Adrenal gland (tissue), 12 donors: ENCODE measurements around the gene NIPSNAP2. TPM values are rescaled to one million over a fixed set of nuclear protein-coding genes. Genes with fewer than 3 reads are reported as not detected.
"Not testable (repeated sequence)": the region's sequence is repeated elsewhere in the genome, so short reads cannot be mapped to it uniquely, and the experiment has no call there.

Experiments used
- DNase-seq, 7 donors: peaks; one replicate each; pipeline ENCODE4 v3.0.0-alpha.2; 2019 to 2020
- H3K27ac ChIP-seq, 5 donors: fragments of 200-600 bp; sonication (generic) in 4 of 5; 1 replicate in 3 of 5; 2 replicates in 2 of 5; pipeline versions ENCODE4 v1.5.1 to v1.8.0; 2016 to 2020; ENCODE audit warnings: mild to moderate bottlenecking in 1 of 5
- H3K27me3 ChIP-seq: fragments of 200-600 bp; 2 replicates; pipeline ENCODE4 v1.8.0; 2021
- H3K36me3 ChIP-seq, 2 donors: fragments of 200-600 bp; replicated peaks in 1 of 2; 1 replicate in 1 of 2; 2 replicates in 1 of 2; pipeline versions ENCODE4 v1.5.1 to v1.8.0; 2018 to 2022
- H3K4me1 ChIP-seq, 2 donors: fragments of 200-600 bp; replicated peaks in 1 of 2; 1 replicate in 1 of 2; 2 replicates in 1 of 2; pipeline versions ENCODE4 v1.5.1 to v1.8.0; 2018 to 2021
- H3K4me3 ChIP-seq, 4 donors: fragments of 200-600 bp; sonication (generic) in 3 of 4; one replicate each; pipeline ENCODE4 v1.5.1; 2016 to 2018
- H3K9me3 ChIP-seq, 3 donors: fragments of 200-600 bp; sonication (generic) in 1 of 3; replicated peaks in 1 of 3; 1 replicate in 2 of 3; 2 replicates in 1 of 3; pipeline versions ENCODE4 v1.5.1 to v1.8.0; 2016 to 2021
- CTCF ChIP-seq, 6 experiments: fragments of 450-650 bp in 4 of 6; fragments of 200-600 bp in 2 of 6; sonication (generic) in 1 of 6; IDR thresholded peaks; 1 replicate in 5 of 6; 2 replicates in 1 of 6; pipeline versions ENCODE4 v1.5.1 to v1.8.0; 2016 to 2021; ENCODE audit warnings: antibody characterized with exemption in 6 of 6, mild to moderate bottlenecking in 2 of 6, moderate library complexity in 1 of 6
- POLR2A ChIP-seq, 2 donors: fragments of 450-650 bp; IDR thresholded peaks; one replicate each; pipeline ENCODE4 v1.6.1; 2017; ENCODE audit warnings: antibody characterized with exemption in 2 of 2, mild to moderate bottlenecking in 2 of 2, moderate library complexity in 1 of 2
- WGBS, 4 donors: extraction: QIAGEN DNeasy Blood & Tissue Kit in 2 of 4; methylation state at CpG; one replicate each; pipeline versions ENCODE4 v1.1.5 to v1.1.7; 2013 to 2017; 5-methylcytosine and 5-hydroxymethylcytosine counted together
- intact Hi-C, 2 donors: fragments of 100-400 bp; cut with DNase I; formaldehyde crosslinking; loops; one replicate each; pipeline versions ENCODE4 v1.14.1 to v1.15.0; 2022 to 2023
- polyA plus RNA-seq, 3 donors: library from polyadenylated mRNA; stranded (reverse); fragments of 200-250 nt in 2 of 3; fragments of 350-450 nt in 1 of 3; fragmentation: Illumina TruSeq in 1 of 3; extraction: RNeasy Lipid Tissue Mini Kit (QIAGEN cat#74804) in 1 of 3; gene quantifications; one replicate each; pipeline ENCODE4 v1.2.3, GENCODE V29; 2013 to 2014
- total RNA-seq, 9 donors: library from RNA; depleted of rRNA in 4 of 9; stranded (reverse); fragments of >200 nt in 4 of 9; fragments of 120-200 nt in 1 of 9; fragmentation: NEBNext Ultra II Directional in 1 of 9; extraction: Animal tissue kit (Norgen Biotek cat#: 25700) in 1 of 9; gene quantifications; one replicate each; pipeline versions ENCODE4 v1.1.0 to v1.2.4, GENCODE V29; 2013 to 2023
- donor health status: healthy with polysubstance abuse.
- donor health status: Bipolar disorder and iron deficiency.
- donor health status: DM: yes; HTN: yes; CAD: no.
- donor health status: DM: no; HTN: no; CAD: no.
- donor health status: DM: no; HTN: no; CAD: no.
- donor health status: DM: yes; HTN: yes; CAD: no.

NIPSNAP2 gene
- total and polyA plus RNA-seq, 12 donors = 37.1 to 171 (median 102) TPM

DNA sequence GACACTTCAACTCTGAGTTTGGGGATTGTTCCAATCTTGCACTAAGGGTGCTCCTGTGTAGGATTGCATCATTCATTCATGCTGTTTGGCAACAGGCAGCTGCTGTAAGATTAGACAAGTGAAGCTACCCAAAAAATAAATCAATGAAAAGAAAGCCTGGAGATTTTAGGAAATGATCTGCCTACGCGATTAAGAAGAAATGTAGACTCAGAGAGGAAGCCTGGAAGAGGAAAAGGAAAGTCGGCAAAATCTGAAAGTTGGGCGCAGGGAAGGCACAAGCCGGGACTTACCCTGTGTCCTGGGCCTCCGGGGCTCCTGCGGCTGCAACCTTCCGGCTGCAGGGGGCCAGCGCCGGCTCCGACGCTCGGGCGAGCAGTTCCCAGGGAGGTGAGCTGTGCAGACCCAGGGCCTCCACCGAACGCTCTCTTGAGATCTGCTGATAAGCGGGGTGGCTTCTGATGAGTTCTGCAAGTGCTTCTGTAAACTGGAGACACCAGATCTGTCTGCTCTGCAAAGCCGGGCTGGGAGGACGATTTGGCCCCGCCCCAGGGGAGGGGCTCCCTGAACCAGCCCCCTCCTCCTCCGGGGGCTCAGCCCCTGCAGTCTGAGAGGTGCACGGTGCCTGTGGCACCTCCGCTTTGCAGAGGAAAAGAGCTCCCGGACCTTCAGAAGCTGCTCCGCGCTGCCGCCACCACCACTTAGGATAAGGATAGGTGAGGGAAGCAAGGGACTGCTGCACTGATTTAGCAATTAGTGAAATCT is 69.5 kb downstream of the NIPSNAP2 start:
- peak in 1 of 2 donors; percentile 44 for TF ChIP-seq POLR2A (IDR thresholded peaks at IDR 0.05)
- TF ChIP-seq CTCF (IDR thresholded peaks at IDR 0.05) = peak in 3 of 6 experiments; percentile 24 to 33 (median 32)
- Histone ChIP-seq H3K9me3 (no peaks in the 10 kb centered on the region), H3K4me1 (peaks cover 0 to 4% of the 10 kb centered on the region in 2 donors), H3K4me3 (peak overlapping the region; percentile 54 to 86 (median 59)), H3K36me3 (no peaks in the 10 kb centered on the region), H3K27ac (peak overlapping the region in 4 of 5 donors; percentile 41 to 62 (median 50)), H3K27me3 (no peaks in the 10 kb centered on the region)
- peak; percentile 59 to 74 (median 66) for DNase-seq
- intact Hi-C loops = loop anchor here in 1 of 2 donors (2.0 kb wide), 1 partner anchor 45 kb away; no protein-coding TSS in a partner anchor
- 0 to 1% (median 0%) methylated on average over 14 to 27 of the region's 27 CpGs for WGBS, 4 donors

DNA sequence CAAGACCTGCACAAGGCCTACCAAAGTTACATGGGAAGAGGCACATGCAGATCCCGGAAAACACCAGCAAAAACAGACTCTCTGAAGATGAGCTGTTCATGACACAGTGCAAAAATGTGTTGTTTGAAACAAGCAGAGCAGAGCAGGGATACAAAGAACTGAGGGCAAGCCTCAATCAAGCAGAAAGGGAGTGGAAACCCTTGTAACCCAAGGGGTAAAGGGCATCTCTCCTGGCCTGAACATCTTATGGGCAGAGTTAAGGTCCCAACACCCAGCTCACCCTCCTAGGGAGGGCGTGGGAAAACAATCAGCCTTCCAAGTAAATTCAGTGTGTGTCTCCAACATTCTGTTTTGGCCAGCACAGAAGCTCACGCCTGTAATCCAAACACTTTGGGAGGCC is 76.3 kb downstream of the NIPSNAP2 start:
- intact Hi-C loops = no loop called here
- DNase-seq = no peak
- H3K4me1 ChIP-seq = no peaks in the 10 kb centered on the region
- H3K36me3 ChIP-seq = no peaks in the 10 kb centered on the region
- WGBS, 4 donors = 85 to 95% (median 91%) methylated on average over 3 of the region's 3 CpGs
- H3K27ac ChIP-seq = no peak overlapping the region
- no peak for TF ChIP-seq CTCF (IDR thresholded peaks at IDR 0.05)
- TF ChIP-seq POLR2A (IDR thresholded peaks at IDR 0.05) = no peak
- no peak overlapping the region for H3K4me3 ChIP-seq
- no peaks in the 10 kb centered on the region for H3K27me3 ChIP-seq
- H3K9me3 ChIP-seq = no peaks in the 10 kb centered on the region

DNA sequence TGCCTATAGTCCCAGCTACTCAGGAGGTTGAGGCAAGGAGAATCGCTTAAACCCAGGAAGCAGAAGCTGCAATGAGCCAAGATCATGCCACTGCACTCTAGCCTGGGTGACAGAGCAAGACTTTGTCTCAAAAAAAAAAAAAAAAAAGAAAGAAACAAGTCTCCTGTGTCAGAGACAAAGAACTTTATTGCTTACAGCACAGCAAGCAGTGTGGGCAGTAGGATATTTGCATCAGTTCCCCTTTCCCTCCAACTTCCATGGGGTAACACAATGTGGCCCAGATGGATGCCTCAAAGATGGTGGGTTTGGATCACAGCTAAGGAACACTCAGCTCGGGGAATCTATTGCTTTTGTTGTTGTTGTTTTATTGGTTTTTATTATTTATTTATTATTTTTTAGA is 81.4 kb downstream of the NIPSNAP2 start:
- H3K27me3 ChIP-seq, intact Hi-C loops, H3K9me3 ChIP-seq, H3K4me3 ChIP-seq, DNase-seq, H3K27ac ChIP-seq, H3K36me3 ChIP-seq: not testable (repeated sequence)
- peaks cover 8 to 30% of the 10 kb centered on the region in 2 donors for H3K4me1 ChIP-seq
- 94 to 98% (median 96%) methylated on average over 2 of the region's 2 CpGs for WGBS, 4 donors

DNA sequence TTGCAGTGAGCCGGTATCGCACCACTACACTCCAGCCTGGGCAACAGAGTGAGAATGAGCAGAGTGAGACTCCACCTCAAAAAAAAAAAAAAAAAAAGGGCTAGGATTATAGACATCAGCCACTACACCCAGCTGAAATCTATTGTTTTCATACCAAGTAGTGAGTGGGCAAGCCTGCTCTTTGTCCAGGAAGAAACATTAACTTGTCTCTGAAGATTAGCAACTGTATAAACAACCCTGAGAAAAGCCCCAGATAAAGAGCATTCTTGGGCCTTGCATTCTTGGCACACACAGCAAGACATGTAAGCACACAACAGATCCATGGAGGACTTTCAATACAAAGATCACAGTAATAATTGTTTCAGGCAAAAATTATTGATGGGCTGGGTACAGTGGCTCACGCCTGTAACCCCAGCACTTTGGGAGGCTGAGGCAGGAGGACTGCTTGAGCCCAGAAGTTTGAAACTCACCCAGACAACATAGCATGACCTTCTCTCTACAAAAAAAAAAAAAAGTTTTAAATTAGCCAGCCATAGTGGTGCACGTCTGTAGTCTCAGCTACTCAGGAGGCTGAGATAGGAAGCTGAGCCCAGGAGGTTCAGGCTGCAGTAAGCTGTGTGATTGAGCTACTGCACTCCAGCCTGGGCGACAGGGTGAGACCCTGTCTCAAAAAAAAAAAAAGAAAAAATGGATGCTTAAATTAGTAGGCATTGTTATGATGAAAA is 82.5 kb downstream of the NIPSNAP2 start:
- Histone ChIP-seq H3K4me3 (no peak overlapping the region), H3K36me3 (no peaks in the 10 kb centered on the region), H3K9me3 (no peaks in the 10 kb centered on the region), H3K27ac (peak overlapping the region in 4 of 5 donors; percentile 58 to 74 (median 61)), H3K27me3 (no peaks in the 10 kb centered on the region), H3K4me1 (peaks cover 8 to 32% of the 10 kb centered on the region in 2 donors)
- WGBS, 4 donors = 40 to 54% (median 51%) methylated on average over 5 of the region's 5 CpGs
- peak in 2 of 7 donors; percentile 34 to 42 for DNase-seq
- TF ChIP-seq POLR2A (IDR thresholded peaks at IDR 0.05) (no peak), CTCF (IDR thresholded peaks at IDR 0.05) (no peak)
- intact Hi-C loops = no loop called here

DNA sequence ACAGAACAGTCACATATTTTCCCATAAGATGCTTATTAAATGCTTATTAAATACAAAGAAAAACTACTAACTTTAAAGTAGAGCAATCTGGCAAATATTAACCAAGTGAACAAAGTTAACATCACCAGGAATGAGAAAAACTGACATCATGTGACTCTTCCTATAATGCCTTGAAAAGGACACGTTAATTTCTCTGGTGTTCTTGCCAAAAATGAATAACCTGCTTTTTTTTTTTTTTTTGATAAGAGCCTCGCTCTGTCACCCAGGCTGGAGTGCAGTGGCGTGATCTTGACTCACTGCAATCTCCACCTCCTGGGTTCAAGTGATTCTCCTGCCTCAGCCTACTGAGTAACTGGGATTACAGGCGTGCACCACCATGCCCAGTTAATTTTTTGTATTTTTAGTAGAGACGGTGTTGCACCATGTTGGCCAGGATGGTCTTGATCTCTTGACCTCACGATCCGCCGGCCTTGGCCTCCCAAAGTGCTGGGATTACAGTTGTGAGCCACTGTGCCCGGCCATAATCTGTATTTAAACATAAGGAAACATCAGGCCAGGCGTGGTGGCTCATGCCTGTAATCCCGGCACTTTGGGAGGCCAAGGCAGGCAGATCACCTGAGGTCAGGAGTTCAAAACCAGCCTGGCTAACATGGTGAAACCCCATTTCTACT is 83.2 kb downstream of the NIPSNAP2 start:
- H3K9me3 ChIP-seq, H3K27me3 ChIP-seq, intact Hi-C loops, H3K4me3 ChIP-seq, H3K36me3 ChIP-seq: not testable (repeated sequence)
- peak in 4 of 7 donors; percentile 28 to 56 (median 43) for DNase-seq
- 46 to 76% (median 65%) methylated on average over 11 of the region's 11 CpGs for WGBS, 4 donors
- peaks cover 12 to 36% of the 10 kb centered on the region in 2 donors for H3K4me1 ChIP-seq
- H3K27ac ChIP-seq = peak overlapping the region; percentile 53 to 63 (median 60)
